Breast epithelium (tissue), 3 donors: ENCODE data around the gene UBE2N.

Experiments used
- CTCF ChIP-seq, 3 donors: fragments of 450-650 bp; IDR thresholded peaks; one replicate each; pipeline ENCODE4 v1.5.1; 2016 to 2017; ENCODE audit warnings: antibody characterized with exemption in 3 of 3, mild to moderate bottlenecking in 3 of 3, moderate library complexity in 3 of 3
- POLR2A ChIP-seq: fragments of 450-650 bp; IDR thresholded peaks from one replicate; pipeline ENCODE4 v1.6.1; 2016; ENCODE audit warnings: antibody characterized with exemption, mild to moderate bottlenecking, moderate library complexity

GRCh38 chr12:93447555-93448290 is 6.0 kb upstream of the UBE2N start:
- no peak for TF ChIP-seq CTCF (IDR thresholded peaks at IDR 0.05)
- no peak for TF ChIP-seq POLR2A
